HFF-Myc (cell line): Measurements from ENCODE around the gene ZNF705A.
"Not testable (repeated sequence)": the region's sequence is repeated elsewhere in the genome, so short reads cannot be mapped to it uniquely, and the experiment has no call there.

Experiments used
- DNase-seq: peaks from one replicate; pipeline ENCODE4 v3.0.0-alpha.2; 2011; ENCODE audit warnings: low read depth; ENCODE audit errors: extremely low read depth
- H3K4me3 ChIP-seq: replicated peaks from 2 replicates; pipeline ENCODE4 v1.5.1; 2011; ENCODE audit warnings: low read depth, mild to moderate bottlenecking, control low read depth, low read length
- TF ChIP-seq, protein P1 (sequence below): IDR thresholded peaks from 2 replicates; pipeline ENCODE4 v1.5.1; 2012; ENCODE audit warnings: mild to moderate bottlenecking, low read depth, low read length, control low read depth; ENCODE audit errors: missing control alignments

The ZNF705A gene

GRCh38 chr12:8143261-8143660, 13.6 kb upstream of the ZNF705A start:
- no peak overlapping the region for H3K4me3 ChIP-seq
- TF ChIP-seq, protein P1, sequence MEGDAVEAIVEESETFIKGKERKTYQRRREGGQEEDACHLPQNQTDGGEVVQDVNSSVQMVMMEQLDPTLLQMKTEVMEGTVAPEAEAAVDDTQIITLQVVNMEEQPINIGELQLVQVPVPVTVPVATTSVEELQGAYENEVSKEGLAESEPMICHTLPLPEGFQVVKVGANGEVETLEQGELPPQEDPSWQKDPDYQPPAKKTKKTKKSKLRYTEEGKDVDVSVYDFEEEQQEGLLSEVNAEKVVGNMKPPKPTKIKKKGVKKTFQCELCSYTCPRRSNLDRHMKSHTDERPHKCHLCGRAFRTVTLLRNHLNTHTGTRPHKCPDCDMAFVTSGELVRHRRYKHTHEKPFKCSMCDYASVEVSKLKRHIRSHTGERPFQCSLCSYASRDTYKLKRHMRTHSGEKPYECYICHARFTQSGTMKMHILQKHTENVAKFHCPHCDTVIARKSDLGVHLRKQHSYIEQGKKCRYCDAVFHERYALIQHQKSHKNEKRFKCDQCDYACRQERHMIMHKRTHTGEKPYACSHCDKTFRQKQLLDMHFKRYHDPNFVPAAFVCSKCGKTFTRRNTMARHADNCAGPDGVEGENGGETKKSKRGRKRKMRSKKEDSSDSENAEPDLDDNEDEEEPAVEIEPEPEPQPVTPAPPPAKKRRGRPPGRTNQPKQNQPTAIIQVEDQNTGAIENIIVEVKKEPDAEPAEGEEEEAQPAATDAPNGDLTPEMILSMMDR: no peak
- no peak for DNase-seq

GRCh38 chr12:8145754-8146441, 10.9 kb upstream of the ZNF705A start:
- TF ChIP-seq, protein P1: no peak
- no peak for DNase-seq
- no peak overlapping the region for H3K4me3 ChIP-seq

DNA sequence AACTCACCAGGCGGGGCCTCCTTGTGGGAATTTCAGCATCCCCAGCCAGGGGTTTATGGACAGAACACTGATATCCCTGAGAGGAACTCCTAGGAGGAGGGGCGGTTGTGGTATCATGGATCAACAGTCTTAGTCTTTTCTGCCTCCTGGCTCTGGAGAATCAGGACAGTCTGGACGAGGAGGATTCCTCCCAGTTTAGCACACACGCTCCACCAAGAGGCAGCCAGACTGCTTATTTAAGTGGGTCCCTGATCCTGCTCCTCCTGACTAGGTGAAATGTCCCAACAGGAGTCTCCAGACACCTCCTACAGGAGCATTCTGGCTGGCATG, 10.4 kb upstream of the ZNF705A start:
- no peak overlapping the region for H3K4me3 ChIP-seq
- no peak for DNase-seq
- TF ChIP-seq, protein P1: no peak

GRCh38 chr12:8154526-8154925, 2.3 kb upstream of the ZNF705A start:
- TF ChIP-seq, protein P1: no peak
- DNase-seq: no peak
- H3K4me3 ChIP-seq: no peak overlapping the region

DNA sequence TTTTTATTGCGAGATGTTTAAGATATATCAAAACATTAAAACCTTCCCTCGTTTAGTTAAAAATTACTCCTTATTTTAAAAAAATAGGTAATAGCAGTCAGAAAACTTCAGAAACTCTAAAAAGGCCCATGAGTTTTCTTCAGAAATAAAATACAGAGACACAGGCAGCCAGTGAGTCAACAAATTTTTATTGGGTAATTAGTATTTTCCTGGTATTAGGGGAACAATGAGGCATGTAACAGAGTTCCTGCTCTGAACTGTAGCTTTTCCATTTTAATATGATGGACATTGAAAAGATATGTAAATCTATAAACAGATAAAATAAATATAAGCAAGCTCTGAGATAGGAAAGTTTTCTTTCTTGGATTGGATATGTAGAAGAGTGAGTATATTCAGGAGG, 399 bp upstream of the ZNF705A start:
- TF ChIP-seq, protein P1: no peak
- DNase-seq: no peak
- no peak overlapping the region for H3K4me3 ChIP-seq

DNA sequence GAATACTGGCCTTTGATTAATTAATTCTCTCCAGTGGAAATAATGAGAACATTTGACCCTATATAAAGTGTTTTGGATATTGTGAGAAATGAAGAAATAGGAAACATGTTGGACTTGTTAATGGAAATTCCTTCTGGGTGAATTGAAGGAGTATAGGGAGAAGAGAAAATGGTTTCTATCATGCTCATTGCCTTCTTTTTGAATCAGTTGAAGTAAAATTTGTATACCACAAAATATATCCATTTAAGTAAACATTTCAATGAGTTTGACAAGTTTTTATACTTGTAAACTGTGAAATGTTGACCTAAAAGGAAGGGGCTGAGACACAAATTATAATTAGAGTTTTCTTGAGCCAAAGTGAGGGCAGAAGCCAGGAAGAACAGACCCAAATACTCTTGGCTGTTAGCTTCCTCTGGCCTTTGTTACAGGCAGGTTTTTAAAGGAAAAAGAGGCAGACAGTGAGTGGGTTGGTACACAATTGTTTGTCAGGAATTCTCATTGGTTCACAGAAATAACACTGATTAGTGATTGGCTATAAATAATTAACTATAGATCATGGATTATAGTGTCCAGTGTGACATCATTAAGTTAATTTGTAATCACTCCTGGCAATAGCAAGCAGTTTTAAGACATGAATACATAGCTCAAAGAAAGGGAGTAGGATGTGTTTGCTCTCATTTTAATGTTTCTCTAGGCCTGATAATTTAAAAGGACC, 826 bp downstream of the ZNF705A start:
- H3K4me3 ChIP-seq: no peak overlapping the region
- no peak for DNase-seq
- TF ChIP-seq, protein P1: no peak

DNA sequence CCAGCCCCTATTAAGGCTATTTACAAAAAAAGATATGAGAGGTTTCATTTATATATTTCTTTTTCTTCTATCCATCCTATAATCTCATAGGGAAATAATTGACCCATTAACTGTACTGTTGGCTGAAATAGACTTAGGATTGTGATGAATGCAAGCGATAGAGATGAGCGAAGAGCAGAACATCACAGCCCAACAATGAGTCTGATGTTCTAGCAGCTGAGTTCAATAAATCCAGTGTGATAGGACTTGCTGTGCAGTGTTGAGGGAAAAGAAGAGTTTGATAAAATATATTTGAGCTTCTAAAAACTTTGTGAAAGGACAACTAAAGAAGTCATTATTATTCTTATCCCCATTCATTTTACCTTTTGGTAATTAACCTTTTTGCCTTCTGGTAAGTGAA, 16.1 kb downstream of the ZNF705A start:
- H3K4me3 ChIP-seq, DNase-seq: not testable (repeated sequence)
